Parathyroid adenoma (tissue), 2 donors: Measurements from ENCODE around the gene TJAP1.

Experiments used
- H2AFZ ChIP-seq: fragments of 300-600 bp; sonication (generic); one replicate; pipeline ENCODE4 v1.7.0; 2017; ENCODE audit warnings: antibody characterized with exemption, mild to moderate bottlenecking
- H3K27ac ChIP-seq: fragments of 300-600 bp; sonication (generic); one replicate; pipeline ENCODE4 v1.7.0; 2017
- H3K27me3 ChIP-seq: fragments of 300-600 bp; sonication (generic); one replicate; pipeline ENCODE4 v1.7.0; 2017; ENCODE audit warnings: low read length; ENCODE audit not compliant: control insufficient read depth, insufficient read depth
- H3K36me3 ChIP-seq: fragments of 300-600 bp; sonication (generic); one replicate; pipeline ENCODE4 v1.7.0; 2017; ENCODE audit warnings: low read length; ENCODE audit not compliant: control insufficient read depth, insufficient read depth
- H3K4me1 ChIP-seq: fragments of 300-600 bp; sonication (generic); one replicate; pipeline ENCODE4 v1.7.0; 2017; ENCODE audit warnings: control low read depth
- H3K4me2 ChIP-seq: fragments of 300-600 bp; sonication (generic); one replicate; pipeline ENCODE4 v1.7.0; 2017; ENCODE audit warnings: low read length
- H3K4me3 ChIP-seq: fragments of 300-600 bp; sonication (generic); one replicate; pipeline ENCODE4 v1.7.0; 2017; ENCODE audit warnings: low read depth, low read length
- H3K79me2 ChIP-seq: fragments of 300-600 bp; sonication (generic); one replicate; pipeline ENCODE4 v1.7.0; 2017; ENCODE audit warnings: control low read depth
- H3K9ac ChIP-seq: fragments of 300-600 bp; sonication (generic); one replicate; pipeline ENCODE4 v1.7.0; 2017; ENCODE audit warnings: mild to moderate bottlenecking
- H3K9me3 ChIP-seq: fragments of 300-600 bp; sonication (generic); one replicate; pipeline ENCODE4 v1.7.0; 2017; ENCODE audit warnings: low read length; ENCODE audit not compliant: control insufficient read depth
- TF ChIP-seq, protein P1 (sequence below): fragments of 300-600 bp; sonication (generic); IDR thresholded peaks from one replicate; pipeline ENCODE4 v1.7.0; 2017; ENCODE audit warnings: antibody characterized with exemption, mild to moderate bottlenecking
- donor health status: primary hyperparathyroidism.

The TJAP1 gene

DNA sequence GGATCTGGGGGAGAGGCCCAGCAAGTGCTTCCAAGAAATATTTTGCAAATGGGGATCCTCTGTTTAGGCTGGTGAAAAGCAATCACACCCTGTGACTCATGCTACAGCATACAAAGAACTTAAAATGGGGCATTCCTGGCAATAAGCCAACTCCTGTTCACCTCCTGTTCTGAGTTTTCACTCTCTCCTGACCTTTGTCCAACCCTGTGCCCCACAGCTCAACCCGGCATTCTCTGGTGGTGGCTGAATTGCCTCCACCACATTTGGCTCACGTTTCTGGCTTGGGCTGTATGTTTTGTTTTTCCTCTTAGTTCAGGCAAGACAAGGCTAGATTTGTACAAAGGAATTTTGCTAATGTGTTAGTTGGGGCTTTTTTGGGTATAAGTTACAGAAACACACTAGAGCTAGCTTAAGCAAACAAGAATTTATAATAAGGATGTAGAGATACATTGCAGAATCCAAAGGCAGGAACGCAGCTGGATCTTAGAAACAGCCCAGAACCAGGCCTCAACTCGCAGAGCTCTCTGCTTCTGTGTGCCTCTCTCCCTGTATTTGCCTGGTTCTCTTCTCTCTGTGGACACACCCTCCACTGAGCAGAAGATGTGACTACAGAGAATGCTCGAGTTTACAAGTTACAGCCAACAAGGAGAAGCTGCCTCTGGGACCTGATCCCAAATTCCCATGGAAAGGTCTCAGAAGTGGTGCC, 40.6 kb upstream of the TJAP1 start:
- no peak overlapping the region for H2AFZ ChIP-seq
- H3K4me3 ChIP-seq, result no peak overlapping the region
- H3K27ac ChIP-seq, result no peak overlapping the region
- H3K9ac ChIP-seq, result no peak overlapping the region
- no peaks in the 10 kb centered on the region for H3K36me3 ChIP-seq
- TF ChIP-seq, protein P1, sequence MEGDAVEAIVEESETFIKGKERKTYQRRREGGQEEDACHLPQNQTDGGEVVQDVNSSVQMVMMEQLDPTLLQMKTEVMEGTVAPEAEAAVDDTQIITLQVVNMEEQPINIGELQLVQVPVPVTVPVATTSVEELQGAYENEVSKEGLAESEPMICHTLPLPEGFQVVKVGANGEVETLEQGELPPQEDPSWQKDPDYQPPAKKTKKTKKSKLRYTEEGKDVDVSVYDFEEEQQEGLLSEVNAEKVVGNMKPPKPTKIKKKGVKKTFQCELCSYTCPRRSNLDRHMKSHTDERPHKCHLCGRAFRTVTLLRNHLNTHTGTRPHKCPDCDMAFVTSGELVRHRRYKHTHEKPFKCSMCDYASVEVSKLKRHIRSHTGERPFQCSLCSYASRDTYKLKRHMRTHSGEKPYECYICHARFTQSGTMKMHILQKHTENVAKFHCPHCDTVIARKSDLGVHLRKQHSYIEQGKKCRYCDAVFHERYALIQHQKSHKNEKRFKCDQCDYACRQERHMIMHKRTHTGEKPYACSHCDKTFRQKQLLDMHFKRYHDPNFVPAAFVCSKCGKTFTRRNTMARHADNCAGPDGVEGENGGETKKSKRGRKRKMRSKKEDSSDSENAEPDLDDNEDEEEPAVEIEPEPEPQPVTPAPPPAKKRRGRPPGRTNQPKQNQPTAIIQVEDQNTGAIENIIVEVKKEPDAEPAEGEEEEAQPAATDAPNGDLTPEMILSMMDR, result no peak
- peaks cover 4% of the 10 kb centered on the region for H3K79me2 ChIP-seq
- no peaks in the 10 kb centered on the region for H3K9me3 ChIP-seq
- no peak overlapping the region for H3K4me2 ChIP-seq
- H3K27me3 ChIP-seq, result no peaks in the 10 kb centered on the region
- H3K4me1 ChIP-seq, result no peaks in the 10 kb centered on the region

DNA sequence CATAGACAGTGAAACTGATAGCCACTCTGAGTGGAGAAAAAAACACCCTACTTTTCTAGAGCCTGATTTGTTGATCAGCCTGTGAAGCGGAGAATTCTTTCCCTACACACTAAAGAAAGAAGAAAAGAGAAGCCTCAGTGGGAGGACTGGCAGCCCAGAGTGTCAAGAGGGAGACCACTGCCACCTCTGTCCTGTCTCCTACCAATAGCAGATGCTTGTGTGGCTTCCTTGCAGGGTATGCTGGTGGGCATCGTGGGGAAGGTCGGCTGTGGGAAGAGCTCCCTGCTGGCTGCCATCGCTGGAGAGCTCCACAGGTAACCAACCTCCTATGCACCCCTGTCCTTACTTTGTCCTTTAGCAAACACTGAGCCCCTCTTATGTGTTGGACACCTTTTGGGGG, 39.7 kb upstream of the TJAP1 start:
- Histone ChIP-seq H2AFZ (no peak overlapping the region), H3K36me3 (no peaks in the 10 kb centered on the region), H3K4me3 (no peak overlapping the region), H3K4me1 (no peaks in the 10 kb centered on the region), H3K9me3 (no peaks in the 10 kb centered on the region), H3K4me2 (no peak overlapping the region), H3K9ac (no peak overlapping the region), H3K27me3 (no peaks in the 10 kb centered on the region), H3K27ac (no peak overlapping the region), H3K79me2 (peaks cover 4% of the 10 kb centered on the region)
- TF ChIP-seq, protein P1, result no peak

DNA sequence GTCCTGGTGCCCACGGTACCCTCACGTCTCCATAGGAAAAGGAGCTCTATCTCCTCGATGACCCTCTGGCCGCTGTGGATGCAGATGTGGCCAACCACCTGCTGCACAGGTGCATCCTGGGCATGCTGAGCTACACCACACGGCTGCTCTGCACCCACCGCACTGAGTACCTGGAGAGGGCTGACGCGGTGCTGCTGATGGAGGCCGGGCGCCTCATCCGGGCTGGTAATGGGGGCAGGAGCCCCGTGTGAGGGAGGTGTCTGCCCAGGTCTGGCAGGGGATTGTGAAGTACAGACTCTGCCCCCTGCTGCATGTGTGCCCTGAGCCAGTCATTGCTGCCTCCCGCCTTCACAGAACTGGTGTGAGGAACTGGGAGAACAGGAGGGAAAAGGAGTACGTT, 34.4 kb upstream of the TJAP1 start:
- H3K4me1 ChIP-seq, result no peaks in the 10 kb centered on the region
- H3K4me2 ChIP-seq, result no peak overlapping the region
- H3K27ac ChIP-seq, result no peak overlapping the region
- TF ChIP-seq, protein P1, result no peak
- no peaks in the 10 kb centered on the region for H3K9me3 ChIP-seq
- H2AFZ ChIP-seq, result no peak overlapping the region
- H3K79me2 ChIP-seq, result no peaks in the 10 kb centered on the region
- H3K27me3 ChIP-seq, result no peaks in the 10 kb centered on the region
- no peak overlapping the region for H3K9ac ChIP-seq
- no peak overlapping the region for H3K4me3 ChIP-seq
- no peaks in the 10 kb centered on the region for H3K36me3 ChIP-seq

DNA sequence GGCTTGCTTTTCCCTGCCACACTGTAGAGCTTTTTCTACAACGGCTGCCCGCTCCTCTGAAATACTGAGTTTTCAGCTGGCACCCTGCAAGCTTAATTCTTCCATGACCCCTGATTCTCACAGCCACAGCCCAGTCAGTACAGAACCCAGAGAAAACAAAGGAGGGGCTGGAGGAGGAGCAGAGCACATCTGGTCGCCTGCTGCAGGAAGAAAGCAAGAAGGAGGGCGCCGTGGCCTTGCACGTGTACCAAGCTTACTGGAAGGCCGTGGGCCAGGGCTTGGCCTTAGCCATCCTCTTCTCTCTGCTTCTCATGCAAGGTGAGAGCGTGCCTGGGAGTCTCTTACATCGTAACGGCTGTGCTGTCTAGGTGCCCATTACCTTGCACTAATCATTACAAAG, 33.3 kb upstream of the TJAP1 start:
- TF ChIP-seq, protein P1, result no peak
- no peaks in the 10 kb centered on the region for H3K36me3 ChIP-seq

DNA sequence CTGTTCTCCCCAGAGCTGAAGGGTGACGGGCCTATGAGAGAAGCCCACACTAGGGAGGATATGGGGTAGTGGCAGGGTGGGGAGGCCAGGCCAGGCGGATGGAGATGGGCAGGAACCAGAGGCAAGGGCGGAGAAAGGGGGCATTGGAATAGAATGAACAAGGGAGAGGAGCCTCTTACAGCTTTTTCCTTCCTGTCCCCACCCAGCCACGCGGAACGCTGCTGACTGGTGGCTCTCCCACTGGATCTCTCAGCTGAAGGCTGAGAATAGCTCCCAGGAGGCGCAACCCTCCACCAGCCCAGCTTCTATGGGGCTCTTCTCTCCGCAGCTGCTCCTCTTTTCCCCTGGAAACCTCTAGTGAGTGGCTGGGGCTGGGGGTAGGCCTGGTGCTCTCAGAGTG, 32.8 kb upstream of the TJAP1 start:
- Histone ChIP-seq H3K27me3 (no peaks in the 10 kb centered on the region), H3K9ac (no peak overlapping the region), H3K4me2 (no peak overlapping the region), H3K9me3 (no peaks in the 10 kb centered on the region), H3K4me1 (no peaks in the 10 kb centered on the region), H3K4me3 (no peak overlapping the region), H3K36me3 (no peaks in the 10 kb centered on the region), H3K79me2 (no peaks in the 10 kb centered on the region), H2AFZ (no peak overlapping the region), H3K27ac (no peak overlapping the region)
- TF ChIP-seq, protein P1, result no peak

More for the DNA sequence above, 33.3 kb upstream of the TJAP1 start:
- no peak overlapping the region for H3K9ac ChIP-seq
- H3K79me2 ChIP-seq, result no peaks in the 10 kb centered on the region
- H3K9me3 ChIP-seq, result no peaks in the 10 kb centered on the region
- H2AFZ ChIP-seq, result no peak overlapping the region
- H3K27ac ChIP-seq, result no peak overlapping the region
- no peak overlapping the region for H3K4me2 ChIP-seq
- H3K4me3 ChIP-seq, result no peak overlapping the region
- H3K27me3 ChIP-seq, result no peaks in the 10 kb centered on the region
- H3K4me1 ChIP-seq, result no peaks in the 10 kb centered on the region
